ENCODE data around the gene PARP4. TPM values are rescaled to one million over a fixed set of nuclear protein-coding genes. Genes with fewer than 3 reads are reported as not detected.
"Not testable (repeated sequence)": the region's sequence is repeated elsewhere in the genome, so short reads cannot be mapped to it uniquely, and the experiment has no call there.

PARP4 gene
- total RNA-seq, 4 donors from 2014 or later: 38.3 to 47.4 (median 40.6) TPM

- TF ChIP-seq POLR2AphosphoS5 (IDR thresholded peaks at IDR 0.05): no peak
- TF ChIP-seq CTCF (IDR thresholded peaks at IDR 0.05): no peak
- TF ChIP-seq POLR2A (IDR thresholded peaks at IDR 0.05; ENCODE audit: low read depth): no peak
- TF ChIP-seq EP300 (IDR thresholded peaks at IDR 0.05): no peak
- intact Hi-C loops (cut with DNase I): no loop called here
- no peak for DNase-seq (ENCODE audit: extremely low spot score)
- Histone ChIP-seq H3K9me3 (no peaks in the 10 kb centered on the region), H3K27me3 (no peaks in the 10 kb centered on the region), H3K36me3 (peaks cover 58 to 96% (median 87%) of the 10 kb centered on the region in 4 donors), H3K27ac (replicated peaks in 1 of 4) (no peak overlapping the region), H3K4me1 (no peaks in the 10 kb centered on the region), H3K4me3 (no peak overlapping the region)
- WGBS: 90% methylated on average over 6 of the region's 6 CpGs
These were observed 58.5 kb downstream of the PARP4 start for GRCh38 chr13:24454056-24454455.

- H3K36me3 ChIP-seq: peaks cover 58 to 98% (median 75%) of the 10 kb centered on the region in 4 donors
- H3K4me3 ChIP-seq: no peak overlapping the region
- TF ChIP-seq POLR2A (IDR thresholded peaks at IDR 0.05; ENCODE audit: low read depth) (no peak), CTCF (IDR thresholded peaks at IDR 0.05) (no peak), EP300 (IDR thresholded peaks at IDR 0.05) (no peak), POLR2AphosphoS5 (IDR thresholded peaks at IDR 0.05) (no peak)
- H3K27ac ChIP-seq (replicated peaks in 1 of 4): no peak overlapping the region
- no peaks in the 10 kb centered on the region for H3K27me3 ChIP-seq
- intact Hi-C loops (cut with DNase I): no loop called here
- DNase-seq (ENCODE audit: extremely low spot score): no peak
- H3K4me1 ChIP-seq: no peaks in the 10 kb centered on the region
- 91% methylated on average over 8 of the region's 9 CpGs for WGBS
- H3K9me3 ChIP-seq: no peaks in the 10 kb centered on the region
These were observed 60.5 kb downstream of the PARP4 start for GRCh38 chr13:24452044-24452443.

- DNase-seq (ENCODE audit: extremely low spot score): no peak
- H3K36me3 ChIP-seq: peaks cover 62 to 98% (median 73%) of the 10 kb centered on the region in 4 donors
- no peak overlapping the region for H3K27ac ChIP-seq (replicated peaks in 1 of 4)
- intact Hi-C loops (cut with DNase I): no loop called here
- TF ChIP-seq EP300 (IDR thresholded peaks at IDR 0.05) (no peak), POLR2AphosphoS5 (IDR thresholded peaks at IDR 0.05) (no peak), POLR2A (IDR thresholded peaks at IDR 0.05; ENCODE audit: low read depth) (no peak), CTCF (IDR thresholded peaks at IDR 0.05) (no peak)
- no peaks in the 10 kb centered on the region for H3K9me3 ChIP-seq
- H3K27me3 ChIP-seq: no peaks in the 10 kb centered on the region
- 83% methylated on average over 6 of the region's 6 CpGs for WGBS
- no peaks in the 10 kb centered on the region for H3K4me1 ChIP-seq
- H3K4me3 ChIP-seq: no peak overlapping the region
These were observed 62.0 kb downstream of the PARP4 start for GRCh38 chr13:24450530-24450929.

- 91% methylated on average over 9 of the region's 9 CpGs for WGBS
- H3K4me3 ChIP-seq; DNase-seq (ENCODE audit: extremely low spot score); H3K27ac ChIP-seq (replicated peaks in 1 of 4); H3K4me1 ChIP-seq; intact Hi-C loops (cut with DNase I); H3K9me3 ChIP-seq; H3K27me3 ChIP-seq: not testable (repeated sequence)
- peaks cover 60 to 94% (median 71%) of the 10 kb centered on the region in 4 donors for H3K36me3 ChIP-seq
These were observed 67.7 kb downstream of the PARP4 start for GRCh38 chr13:24444851-24445250.

- Histone ChIP-seq H3K4me1 (no peaks in the 10 kb centered on the region), H3K4me3 (no peak overlapping the region), H3K27me3 (no peaks in the 10 kb centered on the region), H3K9me3 (no peaks in the 10 kb centered on the region), H3K27ac (replicated peaks in 1 of 4) (no peak overlapping the region), H3K36me3 (peaks cover 69 to 94% (median 77%) of the 10 kb centered on the region in 4 donors)
- no peak for DNase-seq (ENCODE audit: extremely low spot score)
- intact Hi-C loops (cut with DNase I): no loop called here
- WGBS: 91% methylated on average over 4 of the region's 4 CpGs
- no peak for TF ChIP-seq EP300 (IDR thresholded peaks at IDR 0.05)
- no peak for TF ChIP-seq POLR2AphosphoS5 (IDR thresholded peaks at IDR 0.05)
- TF ChIP-seq CTCF (IDR thresholded peaks at IDR 0.05): no peak
- TF ChIP-seq POLR2A (IDR thresholded peaks at IDR 0.05; ENCODE audit: low read depth): no peak
These were observed 69.2 kb downstream of the PARP4 start for GRCh38 chr13:24443366-24443765.

- DNase-seq (ENCODE audit: extremely low spot score); H3K27me3 ChIP-seq; H3K27ac ChIP-seq (replicated peaks in 1 of 4); intact Hi-C loops (cut with DNase I); H3K4me1 ChIP-seq; H3K4me3 ChIP-seq: not testable (repeated sequence)
- Histone ChIP-seq H3K36me3 (peaks cover 36 to 89% (median 55%) of the 10 kb centered on the region in 4 donors), H3K9me3 (peaks cover 0 to 10% (median 0%) of the 10 kb centered on the region in 4 donors)
- 100% methylated on average over 3 of the region's 3 CpGs for WGBS
These were observed 86.5 kb downstream of the PARP4 start for GRCh38 chr13:24426045-24426444.

GRCh38 chr13:24419668-24420067 is 92.9 kb downstream of the PARP4 start:
- WGBS: 81% methylated on average over 5 of the region's 6 CpGs
- peaks cover 36 to 55% (median 41%) of the 10 kb centered on the region in 4 donors for H3K36me3 ChIP-seq
- not testable (repeated sequence) for H3K27me3 ChIP-seq

More at GRCh38 chr13:24419668-24420067, 92.9 kb downstream of the PARP4 start:
- H3K4me1 ChIP-seq; intact Hi-C loops (cut with DNase I); H3K4me3 ChIP-seq; DNase-seq (ENCODE audit: extremely low spot score); H3K9me3 ChIP-seq; H3K27ac ChIP-seq (replicated peaks in 1 of 4): not testable (repeated sequence)

Measured in esophagus muscularis mucosa (tissue), 4 donors.